Neural cell (in vitro differentiated cells): ENCODE data around the gene GMDS.

ENCODE experiments used
- CTCF ChIP-seq: fragments of 450-650 bp; IDR thresholded peaks from 2 replicates; pipeline ENCODE4 v1.5.1; 2014; ENCODE audit warnings: antibody characterized with exemption, mild to moderate bottlenecking, moderate library complexity; ENCODE audit not compliant: poor library complexity, severe bottlenecking
- POLR2AphosphoS5 ChIP-seq: IDR thresholded peaks from 2 replicates; pipeline ENCODE4 v1.6.1; 2012

DNA sequence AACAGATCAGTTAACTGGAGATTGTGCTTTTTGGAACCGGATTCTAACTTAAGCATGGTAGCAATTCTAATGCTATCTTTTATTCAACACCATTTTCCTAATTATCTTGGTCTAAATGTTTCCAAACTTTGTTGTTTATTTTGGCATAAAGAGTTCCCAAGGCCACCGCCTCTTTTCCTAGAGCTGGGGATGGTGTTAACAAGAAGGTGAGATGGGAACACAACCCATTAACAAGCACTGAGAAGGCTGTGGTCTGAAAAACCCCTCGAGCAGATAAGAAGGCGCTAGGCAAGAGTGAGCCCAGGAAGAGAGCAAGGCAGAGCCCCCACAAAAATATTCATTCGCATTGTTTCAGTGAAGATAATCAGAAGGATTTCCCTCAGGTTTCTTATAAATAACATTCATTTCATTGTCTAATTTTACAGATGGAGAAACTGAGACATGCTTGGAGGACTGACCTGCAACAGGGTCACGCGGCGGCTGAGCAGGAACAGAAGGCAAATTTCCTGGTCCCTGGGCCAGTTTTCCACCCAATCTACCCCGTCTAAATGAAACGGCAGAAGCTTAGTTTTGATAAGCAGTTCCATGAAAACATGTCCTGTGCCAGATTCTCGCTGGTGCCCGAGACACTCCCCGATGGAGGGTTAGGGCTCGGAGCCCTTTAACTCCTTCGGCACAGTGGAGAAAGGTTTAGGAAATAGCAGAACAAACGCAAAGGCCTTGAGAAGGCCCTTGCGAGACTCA is 480.1 kb downstream of the GMDS start:
- TF ChIP-seq POLR2AphosphoS5: no peak
- no peak for TF ChIP-seq CTCF
